Hematopoietic multipotent progenitor cell treated with erythropoietin and hydrocortisone succinate and interleukin-3 and kit ligand, for 4 days (in vitro differentiated cells): ENCODE data around the gene LRP1B.

Experiments used
- DNase-seq: peaks from one replicate; pipeline ENCODE4 v3.0.0-alpha.2; 2015

Gene LRP1B

DNA sequence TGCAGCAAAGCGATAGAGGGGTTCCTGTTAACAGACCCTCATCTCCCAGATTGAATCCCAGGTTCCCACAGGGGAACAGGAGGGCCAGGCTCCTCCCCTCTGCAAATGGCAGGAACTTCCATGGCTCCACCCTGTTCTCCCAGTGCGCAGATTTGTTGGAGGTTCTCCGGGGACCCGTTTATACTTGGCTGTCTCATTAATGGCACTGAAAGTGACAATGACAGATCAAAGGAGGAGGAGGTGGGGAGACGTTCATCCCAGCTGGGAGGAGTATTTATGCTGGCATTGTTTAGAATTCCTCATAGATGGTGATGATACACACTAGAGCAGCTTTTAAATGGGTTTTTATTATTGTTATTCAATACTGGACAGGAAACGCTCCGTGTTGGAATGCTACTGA lies 186.9 kb downstream of the LRP1B start:
- no peak for DNase-seq

DNA sequence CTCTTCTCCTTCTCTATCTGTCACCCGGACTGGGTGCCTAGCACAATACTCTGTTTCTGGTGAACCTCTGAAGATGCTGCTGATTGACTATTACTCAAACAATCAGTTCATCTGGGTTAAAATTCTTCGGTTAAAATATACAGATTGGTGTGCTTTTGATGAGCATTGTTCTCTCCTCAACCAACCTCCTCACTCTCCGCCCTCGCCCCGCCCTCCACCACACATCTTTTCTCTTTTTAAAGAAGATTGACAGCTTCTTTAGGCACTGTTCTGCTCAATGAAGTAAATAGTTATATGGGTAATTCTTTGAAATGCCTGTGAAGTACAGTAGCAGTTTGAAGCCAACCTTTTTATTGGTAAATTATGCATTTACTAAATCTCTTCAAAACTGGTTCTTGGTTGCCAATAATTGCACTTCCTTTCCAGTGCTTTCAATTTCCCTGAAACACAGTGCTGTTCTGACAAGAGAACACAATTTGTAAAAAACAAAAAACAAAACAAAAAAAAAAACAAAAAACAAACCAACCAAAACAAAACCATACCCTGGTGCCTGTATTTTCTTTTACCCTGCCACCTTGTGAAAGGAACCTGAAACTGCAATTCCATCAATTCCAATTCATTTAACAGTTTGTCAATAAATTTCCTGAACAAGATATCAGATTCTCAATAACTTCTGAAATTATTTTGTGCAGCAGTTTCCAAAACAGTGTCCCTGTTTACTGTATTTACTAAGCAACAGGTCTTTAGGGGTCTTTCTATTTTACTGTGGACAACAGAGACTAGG lies 188.6 kb downstream of the LRP1B start:
- DNase-seq: peak; percentile 0

- DNase-seq: no peak
Observed at GRCh38 chr2:141941210-141941714, 189.6 kb downstream of the LRP1B start.

- DNase-seq: no peak
Observed at GRCh38 chr2:141940709-141941108, 190.1 kb downstream of the LRP1B start.

DNA sequence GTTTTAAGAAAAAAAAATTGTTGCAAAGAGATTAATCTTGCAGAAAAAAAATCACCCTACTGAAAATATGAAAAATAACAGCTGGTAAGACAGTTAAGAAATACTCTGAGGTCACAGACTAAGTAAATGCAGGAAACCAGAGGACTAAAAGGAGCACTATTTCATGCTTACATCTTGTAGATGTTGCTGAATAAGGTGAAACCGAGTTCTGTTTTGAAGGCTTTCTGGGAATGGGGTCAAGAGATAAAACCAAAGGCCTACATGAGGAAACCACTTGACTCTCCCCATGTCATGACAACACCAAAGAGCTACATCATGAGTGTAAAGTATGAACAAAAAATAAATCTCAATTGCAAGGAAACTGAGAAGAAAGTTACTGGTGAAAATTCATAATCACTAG lies 197.6 kb downstream of the LRP1B start:
- no peak for DNase-seq

GRCh38 chr2:141932261-141932660 lies 198.6 kb downstream of the LRP1B start:
- DNase-seq: no peak

DNA sequence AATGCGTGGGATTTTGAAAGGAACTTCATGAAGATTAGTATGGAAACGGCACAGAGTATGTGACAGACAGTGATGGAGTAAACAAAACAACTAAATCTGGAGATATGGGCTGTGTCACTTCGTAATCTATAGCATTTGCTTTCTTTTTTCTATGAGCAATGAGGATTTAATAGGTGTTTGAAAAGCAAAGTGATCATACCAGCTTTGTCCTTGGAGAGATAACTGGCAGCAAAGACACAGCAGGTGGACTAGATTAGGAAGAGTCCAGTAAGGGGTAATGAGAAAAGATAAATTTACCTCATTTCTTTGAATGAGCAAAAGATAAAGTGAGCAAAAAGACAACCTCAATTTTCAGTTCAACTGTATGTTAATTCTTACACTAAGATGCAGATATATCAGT lies 199.0 kb downstream of the LRP1B start:
- no peak for DNase-seq

- DNase-seq: no peak
Observed at GRCh38 chr2:141930803-141931202, 200.0 kb downstream of the LRP1B start.

GRCh38 chr2:141929331-141930252 lies 201.2 kb downstream of the LRP1B start:
- DNase-seq: no peak

- no peak for DNase-seq
Observed at GRCh38 chr2:141928476-141928875, 202.3 kb downstream of the LRP1B start.

GRCh38 chr2:141927536-141927935 lies 203.3 kb downstream of the LRP1B start:
- DNase-seq: no peak

GRCh38 chr2:141925511-141925910 lies 205.3 kb downstream of the LRP1B start:
- no peak for DNase-seq

GRCh38 chr2:141923657-141924056 lies 207.2 kb downstream of the LRP1B start:
- no peak for DNase-seq

DNA sequence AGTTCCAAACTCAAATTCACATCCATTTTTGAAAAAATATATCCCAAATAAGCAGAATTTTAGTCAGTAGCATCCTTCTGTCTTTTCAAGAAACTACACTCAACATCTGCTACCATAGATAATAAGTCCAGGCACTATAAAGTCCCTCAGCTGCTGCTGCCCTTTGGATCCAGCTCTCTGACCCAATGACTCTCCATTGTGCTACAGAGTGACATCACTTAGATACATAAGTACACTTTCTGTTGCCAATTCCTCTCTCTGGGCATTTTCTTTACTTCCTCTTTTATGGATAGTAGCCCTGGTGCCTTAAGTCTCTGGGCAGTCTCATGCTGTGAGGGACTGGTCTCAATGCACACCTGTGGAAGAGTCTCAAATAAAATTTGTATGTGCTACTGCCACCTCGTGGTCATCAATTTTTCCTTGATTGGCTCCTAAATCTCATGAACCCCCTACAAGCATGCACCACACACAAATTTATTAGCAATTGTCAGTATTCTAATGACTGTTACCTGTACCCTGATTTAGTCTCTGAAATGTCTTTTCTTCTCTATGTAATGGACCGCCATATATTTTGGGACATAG lies 219.2 kb downstream of the LRP1B start:
- DNase-seq: peak; percentile 54

DNA sequence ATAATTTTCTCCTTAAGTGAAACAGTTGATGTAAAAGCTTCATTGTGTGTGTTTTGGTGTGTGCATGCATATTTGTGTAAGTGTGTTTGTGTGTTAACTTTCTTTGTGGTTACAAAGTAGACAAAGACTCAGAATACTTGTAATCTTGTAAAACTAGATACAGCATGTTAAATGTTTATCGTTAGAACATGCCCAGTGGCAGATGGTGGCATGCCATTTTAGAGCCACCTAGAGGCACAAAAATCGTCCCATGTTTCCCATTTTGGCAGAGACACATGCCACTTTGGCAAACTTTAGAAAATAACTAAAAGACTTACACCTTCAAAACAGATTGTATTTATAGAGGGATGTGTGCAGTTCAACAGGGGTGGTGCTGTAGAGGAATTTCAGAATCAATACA lies 224.1 kb downstream of the LRP1B start:
- no peak for DNase-seq

- DNase-seq: no peak
Observed at GRCh38 chr2:141900826-141901225, 230.0 kb downstream of the LRP1B start.

DNA sequence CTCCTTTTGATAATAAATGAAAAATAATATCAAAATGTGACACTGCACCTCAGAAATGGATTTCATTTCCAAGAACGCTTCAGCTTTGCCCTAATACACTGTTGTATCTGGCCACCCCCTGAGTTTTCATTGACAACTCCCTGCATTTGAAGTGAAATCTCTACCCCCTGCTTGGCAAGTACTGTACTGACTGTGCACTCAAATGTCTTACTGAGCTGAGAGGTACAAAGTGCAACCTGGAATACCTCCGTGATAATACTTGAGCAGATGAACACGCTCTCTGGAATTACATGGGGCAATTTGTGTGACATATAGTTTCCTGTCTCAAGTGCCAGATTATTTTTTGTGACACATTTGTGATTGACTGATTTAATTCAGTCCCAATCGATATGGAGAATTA lies 231.1 kb downstream of the LRP1B start:
- DNase-seq: no peak

DNA sequence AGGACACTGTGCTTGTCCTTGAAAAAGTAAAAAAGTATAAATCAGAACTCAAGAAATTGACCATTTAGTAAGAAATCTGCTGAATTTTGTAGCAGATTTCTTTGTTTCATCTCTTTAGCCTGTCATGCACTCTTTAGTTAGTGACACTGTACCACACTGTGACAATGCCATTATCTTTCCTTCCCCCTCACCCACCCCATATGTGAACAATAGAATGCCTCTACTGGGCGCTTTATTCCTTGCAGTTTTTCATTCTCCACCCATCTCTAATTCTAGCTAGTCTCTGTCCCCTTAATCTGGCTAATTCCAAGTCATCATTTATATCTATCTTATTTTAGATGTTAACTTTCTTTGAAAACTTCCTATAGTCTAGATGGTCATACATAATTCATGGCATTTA lies 241.0 kb downstream of the LRP1B start:
- DNase-seq: no peak

DNA sequence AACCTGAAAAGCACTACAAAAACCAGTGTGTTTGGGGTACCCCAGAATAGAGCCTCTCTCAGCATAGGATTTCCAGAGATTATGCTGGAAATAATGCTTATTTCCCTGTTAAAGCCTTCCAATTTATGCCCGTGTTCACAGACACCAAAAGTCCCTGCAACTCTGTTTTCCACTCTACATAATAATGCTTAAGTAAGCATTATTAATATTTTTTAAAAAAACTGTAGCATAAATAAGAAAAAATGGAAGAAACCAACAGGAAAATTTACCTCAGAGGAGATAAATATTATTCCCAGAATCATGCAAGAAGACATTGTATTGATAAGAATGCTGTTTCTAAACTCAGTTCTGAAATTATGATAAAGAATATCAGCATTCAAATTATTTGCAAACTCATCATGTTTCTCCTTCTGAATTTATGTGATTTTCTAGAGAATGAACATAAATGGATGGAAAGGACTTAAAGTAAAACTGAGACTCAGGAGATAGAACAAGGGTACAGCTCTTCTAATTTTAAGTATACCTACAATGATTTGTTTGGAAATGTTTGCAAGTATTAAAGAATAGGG lies 241.7 kb downstream of the LRP1B start:
- no peak for DNase-seq

DNA sequence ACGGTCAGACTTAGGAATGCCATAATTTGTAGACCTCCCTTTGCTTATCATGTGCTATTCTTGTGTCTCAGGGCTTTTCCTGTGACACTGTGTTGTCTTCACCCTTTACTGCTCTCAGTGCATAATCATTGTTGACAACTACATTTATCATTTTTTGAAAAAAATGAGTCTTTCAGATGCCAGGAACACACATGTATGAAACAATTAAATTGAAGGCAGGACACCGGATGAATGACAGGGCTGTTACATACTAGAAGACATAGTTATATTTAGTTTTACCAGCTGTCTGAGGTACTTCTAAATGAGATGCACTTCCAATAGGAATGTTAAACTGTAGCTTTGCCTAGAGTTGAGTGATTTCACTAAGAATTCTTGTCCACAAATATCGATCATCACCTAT lies 243.5 kb downstream of the LRP1B start:
- DNase-seq: no peak

- DNase-seq: no peak
Observed at GRCh38 chr2:141878016-141878415, 252.8 kb downstream of the LRP1B start.

- no peak for DNase-seq
Observed at GRCh38 chr2:141871913-141872634, 258.7 kb downstream of the LRP1B start.
